NCI-H526 treated with DMSO at 0.1 percent for 48 hours (cell line): Measurements from ENCODE around the gene TOMM34.

Experiments
- DNase-seq: peaks from one replicate; lab custom pipeline; 2025; lab: John Stamatoyannopoulos, UW

The TOMM34 gene

GRCh38 chr20:44962483-44962882 is 2.3 kb upstream of the TOMM34 start:
- no peak for DNase-seq

- DNase-seq, result no peak
These were observed 1.7 kb upstream of the TOMM34 start for GRCh38 chr20:44961870-44962267.

GRCh38 chr20:44961011-44961869 is 1.0 kb upstream of the TOMM34 start:
- no peak for DNase-seq

- DNase-seq, result no peak
These were observed 527 bp downstream of the TOMM34 start for GRCh38 chr20:44959638-44960102.

- DNase-seq, result no peak
These were observed 1.0 kb downstream of the TOMM34 start for GRCh38 chr20:44959082-44959637.

- no peak for DNase-seq
These were observed 1.9 kb downstream of the TOMM34 start for GRCh38 chr20:44958276-44958675.

- no peak for DNase-seq
These were observed 3.8 kb downstream of the TOMM34 start for GRCh38 chr20:44956410-44956809.

- no peak for DNase-seq
These were observed 4.9 kb downstream of the TOMM34 start for GRCh38 chr20:44955270-44955669.

GRCh38 chr20:44954211-44954610 is 6.0 kb downstream of the TOMM34 start:
- DNase-seq, result no peak

- no peak for DNase-seq
These were observed 7.5 kb downstream of the TOMM34 start for GRCh38 chr20:44952731-44953130.

GRCh38 chr20:44950368-44950767 is 9.8 kb downstream of the TOMM34 start:
- no peak for DNase-seq

GRCh38 chr20:44948513-44948912 is 11.7 kb downstream of the TOMM34 start:
- no peak for DNase-seq

GRCh38 chr20:44948107-44948506 is 12.1 kb downstream of the TOMM34 start:
- no peak for DNase-seq

- no peak for DNase-seq
These were observed 13.8 kb downstream of the TOMM34 start for GRCh38 chr20:44946271-44946852.

- no peak for DNase-seq
These were observed 14.9 kb downstream of the TOMM34 start for GRCh38 chr20:44945261-44945660.

GRCh38 chr20:44943828-44944227 is 16.4 kb downstream of the TOMM34 start:
- no peak for DNase-seq

GRCh38 chr20:44942264-44942973 is 17.8 kb downstream of the TOMM34 start:
- no peak for DNase-seq

- no peak for DNase-seq
These were observed 19.0 kb downstream of the TOMM34 start for GRCh38 chr20:44941120-44941691.

GRCh38 chr20:44938637-44939036 is 21.6 kb downstream of the TOMM34 start:
- DNase-seq, result no peak

- no peak for DNase-seq
These were observed 23.7 kb downstream of the TOMM34 start for GRCh38 chr20:44936510-44936909.

GRCh38 chr20:44932916-44933315 is 27.3 kb downstream of the TOMM34 start:
- DNase-seq, result no peak

GRCh38 chr20:44931911-44932310 is 28.3 kb downstream of the TOMM34 start:
- no peak for DNase-seq
